AG04449 (cell line): Measurements from ENCODE around the gene MAST2.

Experiments
- CTCF ChIA-PET: fragments of 350-600 bp; formaldehyde crosslinking; extraction: SDS; loops from one replicate; lab custom pipeline; 2021; ENCODE audit warnings: antibody characterized with exemption; lab: Yijun Ruan, JAX
- POLR2A ChIA-PET: fragments of 400-600, 350-600 bp; formaldehyde crosslinking; extraction: SDS; loops from one replicate; lab custom pipeline; 2020; ENCODE audit warnings: antibody characterized with exemption, inconsistent platforms; lab: Yijun Ruan, JAX
- DNase-seq: peaks from one replicate; pipeline ENCODE4 v3.0.0-alpha.2; 2010; ENCODE audit warnings: low read depth, low spot score
- H3K4me3 ChIP-seq: 2 replicates; pipeline ENCODE4 v1.5.1; 2011; ENCODE audit warnings: low read depth, mild to moderate bottlenecking, control low read depth, low read length
- TF ChIP-seq, protein P1 (sequence below): IDR thresholded peaks from one replicate; pipeline ENCODE4 v1.5.1; 2011; ENCODE audit warnings: mild to moderate bottlenecking, moderate library complexity, low read length, control low read depth, inconsistent platforms; ENCODE audit not compliant: insufficient read depth; ENCODE audit errors: missing control alignments

MAST2 gene

DNA sequence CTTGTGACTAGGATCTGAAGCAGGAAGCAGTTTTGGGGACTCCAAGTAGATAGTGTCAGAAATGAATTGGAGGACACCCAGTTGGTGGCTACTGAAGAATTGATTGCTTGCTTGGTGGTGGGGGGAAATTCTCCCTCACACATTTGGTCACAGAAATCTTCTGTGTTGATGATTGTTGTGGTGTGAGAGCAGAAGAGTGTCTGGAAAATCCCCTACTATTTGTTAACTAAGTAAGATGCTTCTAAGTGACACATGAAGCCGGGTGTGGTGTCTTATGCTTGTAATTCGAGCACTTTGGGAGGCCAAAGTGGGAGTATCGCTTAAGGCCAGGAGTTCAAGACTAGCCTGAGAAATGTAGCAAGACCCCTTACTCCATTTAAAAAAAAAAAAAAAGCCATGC is 30.4 kb upstream of the MAST2 start:
- CTCF ChIA-PET: no interaction called here
- H3K4me3 ChIP-seq: no peak overlapping the region
- TF ChIP-seq, protein P1, sequence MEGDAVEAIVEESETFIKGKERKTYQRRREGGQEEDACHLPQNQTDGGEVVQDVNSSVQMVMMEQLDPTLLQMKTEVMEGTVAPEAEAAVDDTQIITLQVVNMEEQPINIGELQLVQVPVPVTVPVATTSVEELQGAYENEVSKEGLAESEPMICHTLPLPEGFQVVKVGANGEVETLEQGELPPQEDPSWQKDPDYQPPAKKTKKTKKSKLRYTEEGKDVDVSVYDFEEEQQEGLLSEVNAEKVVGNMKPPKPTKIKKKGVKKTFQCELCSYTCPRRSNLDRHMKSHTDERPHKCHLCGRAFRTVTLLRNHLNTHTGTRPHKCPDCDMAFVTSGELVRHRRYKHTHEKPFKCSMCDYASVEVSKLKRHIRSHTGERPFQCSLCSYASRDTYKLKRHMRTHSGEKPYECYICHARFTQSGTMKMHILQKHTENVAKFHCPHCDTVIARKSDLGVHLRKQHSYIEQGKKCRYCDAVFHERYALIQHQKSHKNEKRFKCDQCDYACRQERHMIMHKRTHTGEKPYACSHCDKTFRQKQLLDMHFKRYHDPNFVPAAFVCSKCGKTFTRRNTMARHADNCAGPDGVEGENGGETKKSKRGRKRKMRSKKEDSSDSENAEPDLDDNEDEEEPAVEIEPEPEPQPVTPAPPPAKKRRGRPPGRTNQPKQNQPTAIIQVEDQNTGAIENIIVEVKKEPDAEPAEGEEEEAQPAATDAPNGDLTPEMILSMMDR: no peak
- DNase-seq: no peak
- POLR2A ChIA-PET: no interaction called here

- H3K4me3 ChIP-seq: no peak overlapping the region
- DNase-seq: no peak
- POLR2A ChIA-PET: no interaction called here
- CTCF ChIA-PET: no interaction called here
- TF ChIP-seq, protein P1: no peak
Observed at GRCh38 chr1:45775794-45776193, 27.6 kb upstream of the MAST2 start.

DNA sequence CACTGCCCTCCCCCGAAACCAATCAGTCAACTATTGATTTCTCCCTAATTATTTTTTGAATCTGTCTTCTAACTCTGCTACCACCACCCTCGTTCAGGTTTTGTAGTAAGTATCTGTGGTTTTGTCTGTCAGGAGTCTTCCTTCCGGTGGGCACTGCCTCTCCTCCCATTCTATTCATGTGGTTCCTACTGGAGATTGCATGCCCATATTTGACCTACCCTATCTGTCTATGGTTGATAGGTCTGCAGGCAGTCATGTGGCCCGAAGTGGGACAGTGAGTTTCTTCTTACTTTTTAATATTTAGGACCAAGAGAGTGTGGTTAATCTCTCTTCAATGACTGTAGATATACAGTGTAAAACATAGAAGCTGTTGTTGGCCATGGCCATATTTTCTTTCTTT is 17.8 kb upstream of the MAST2 start:
- H3K4me3 ChIP-seq: no peak overlapping the region
- no peak for DNase-seq
- ChIA-PET CTCF (interaction anchor here (1.2 kb wide), 1 partner anchor 35 kb away, joined by 3 read pairs; the partner anchor contains the start of gene IPP), POLR2A (no interaction called here)
- TF ChIP-seq, protein P1: no peak

- no peak for DNase-seq
- ChIA-PET CTCF (no interaction called here), POLR2A (interaction anchor here (0.6 kb wide), 1 partner anchor 19 kb away, joined by 3 read pairs; no protein-coding TSS in a partner anchor)
- TF ChIP-seq, protein P1: no peak
- H3K4me3 ChIP-seq: no peak overlapping the region
Observed at GRCh38 chr1:45787905-45788304, 15.5 kb upstream of the MAST2 start.

DNA sequence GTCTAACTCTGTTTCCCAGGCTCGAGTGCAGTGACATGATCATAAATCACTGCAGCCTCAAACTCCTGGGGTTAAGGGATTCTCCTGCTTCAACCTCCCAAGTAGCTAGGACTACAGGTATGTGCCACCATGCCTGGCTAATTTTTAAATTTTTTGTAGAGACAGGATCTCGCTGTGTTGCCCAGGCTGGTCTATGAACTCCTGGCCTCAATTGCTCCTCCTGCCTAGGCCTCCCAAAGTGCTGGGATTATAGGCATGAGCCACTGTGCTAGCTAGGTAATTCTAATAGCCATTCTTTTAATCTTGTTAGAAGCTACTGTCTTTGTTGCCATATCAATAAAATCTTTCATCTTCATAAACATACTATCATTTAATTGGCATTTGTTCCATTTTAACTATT is 13.8 kb upstream of the MAST2 start:
- TF ChIP-seq, protein P1: no peak
- CTCF ChIA-PET: no interaction called here
- POLR2A ChIA-PET: no interaction called here
- H3K4me3 ChIP-seq: no peak overlapping the region
- no peak for DNase-seq

GRCh38 chr1:45792744-45793143 is 10.7 kb upstream of the MAST2 start:
- TF ChIP-seq, protein P1: no peak
- no peak for DNase-seq
- ChIA-PET POLR2A (no interaction called here), CTCF (no interaction called here)
- H3K4me3 ChIP-seq: no peak overlapping the region
